ENCODE results near the gene HMGXB3. TPM values are rescaled to one million over a fixed set of nuclear protein-coding genes. Genes with fewer than 3 reads are reported as not detected.

Gene HMGXB3
- total RNA-seq, 3 donors from 2014 or later (not counting 1 experiment from before 2014, with no cell fraction given) = 39.0 to 46.5 (median 45.8) TPM

DNA sequence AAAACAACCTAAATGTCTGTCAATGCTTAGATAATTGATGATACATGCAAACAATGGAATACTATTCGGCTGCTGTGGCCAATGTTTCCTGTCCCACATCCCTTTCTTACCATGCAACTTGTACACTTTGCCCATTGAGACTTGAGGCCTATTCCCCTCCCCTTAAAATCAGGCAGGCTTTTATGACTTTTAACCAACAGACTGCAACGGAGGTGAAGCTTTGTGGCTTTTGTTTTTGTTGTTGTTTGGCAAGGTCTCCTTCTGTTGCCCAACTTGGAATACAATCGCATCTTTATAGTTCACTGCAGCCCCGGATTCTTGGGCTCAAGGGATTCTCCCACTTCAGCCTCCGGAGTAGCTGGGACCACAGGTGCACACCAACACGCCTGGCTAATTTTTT is 45.7 kb upstream of the HMGXB3 start:
- H3K27me3 Mint-ChIP-seq (ENCODE audit: low read depth in 2 of 2) = peaks cover 5 to 9% of the 10 kb centered on the region in 2 donors
- no peak for DNase-seq
- no peaks in the 10 kb centered on the region for H3K36me3 Mint-ChIP-seq
- no peak for TF ChIP-seq CTCF (IDR thresholded peaks at IDR 0.05)
- Histone ChIP-seq H3K36me3 (ENCODE audit: control insufficient read depth, insufficient read depth, low read length) (no peaks in the 10 kb centered on the region), H3K4me3 (ENCODE audit: low read length) (no peak overlapping the region), H3K4me1 (ENCODE audit: control insufficient read depth, insufficient read depth, low read length) (peaks cover 4% of the 10 kb centered on the region), H3K27me3 (ENCODE audit: control insufficient read depth, insufficient read depth, low read length) (no peaks in the 10 kb centered on the region), H3K27ac (ENCODE audit: low read length) (no peak overlapping the region), H3K9me3 (ENCODE audit: control insufficient read depth, insufficient read depth, low read length) (no peaks in the 10 kb centered on the region)
- H3K4me3 Mint-ChIP-seq = no peak overlapping the region
- WGBS (ENCODE audit: insufficient coverage) = 81% methylated on average over 6 of the region's 6 CpGs
- ATAC-seq = no peak
- H3K4me1 Mint-ChIP-seq = peaks cover 7 to 10% of the 10 kb centered on the region in 2 donors
- intact Hi-C loops (cut with micrococcal nuclease) = no loop called here
- no peak overlapping the region for H3K27ac Mint-ChIP-seq
- no peaks in the 10 kb centered on the region for H3K9me3 Mint-ChIP-seq

DNA sequence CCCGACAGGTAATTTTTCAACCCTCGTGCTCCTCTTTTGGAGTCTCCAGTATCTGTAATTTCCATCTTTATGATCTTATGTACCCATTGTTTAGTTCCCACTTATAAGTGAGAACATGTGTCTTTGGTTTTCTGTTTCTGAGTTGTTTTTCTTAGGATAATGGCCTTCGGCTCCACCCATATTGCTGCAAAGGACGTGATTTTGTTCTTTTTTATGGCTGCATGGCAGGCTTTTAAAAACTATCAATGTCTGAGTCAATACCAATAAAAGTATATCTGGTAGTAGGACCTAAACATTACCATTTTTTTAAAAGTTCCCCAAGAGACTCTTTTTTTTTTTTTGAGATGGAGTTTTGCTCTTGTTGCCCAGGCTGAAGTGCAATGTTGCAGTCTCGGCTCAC is 43.9 kb upstream of the HMGXB3 start:
- H3K27me3 Mint-ChIP-seq (ENCODE audit: low read depth in 2 of 2) = peaks cover 0 to 3% of the 10 kb centered on the region in 2 donors
- no peak overlapping the region for H3K4me3 Mint-ChIP-seq
- Histone ChIP-seq H3K27me3 (ENCODE audit: control insufficient read depth, insufficient read depth, low read length) (no peaks in the 10 kb centered on the region), H3K4me3 (ENCODE audit: low read length) (no peak overlapping the region), H3K9me3 (ENCODE audit: control insufficient read depth, insufficient read depth, low read length) (no peaks in the 10 kb centered on the region), H3K4me1 (ENCODE audit: control insufficient read depth, insufficient read depth, low read length) (peaks cover 17% of the 10 kb centered on the region), H3K27ac (ENCODE audit: low read length) (no peak overlapping the region), H3K36me3 (ENCODE audit: control insufficient read depth, insufficient read depth, low read length) (no peaks in the 10 kb centered on the region)
- peaks cover 22 to 25% of the 10 kb centered on the region in 2 donors for H3K4me1 Mint-ChIP-seq
- DNase-seq (no peak), ATAC-seq (no peak)
- TF ChIP-seq CTCF (IDR thresholded peaks at IDR 0.05) = no peak
- intact Hi-C loops (cut with micrococcal nuclease) = no loop called here
- no peaks in the 10 kb centered on the region for H3K36me3 Mint-ChIP-seq
- no peaks in the 10 kb centered on the region for H3K9me3 Mint-ChIP-seq
- no peak overlapping the region for H3K27ac Mint-ChIP-seq
- WGBS (ENCODE audit: insufficient coverage) = 72% methylated on average over 5 of the region's 5 CpGs

GRCh38 chr5:149957855-149958254 is 42.7 kb upstream of the HMGXB3 start:
- H3K27me3 Mint-ChIP-seq (ENCODE audit: low read depth in 2 of 2) = peaks cover 0 to 3% of the 10 kb centered on the region in 2 donors
- DNase-seq (no peak), ATAC-seq (no peak)
- H3K4me1 Mint-ChIP-seq = peaks cover 29 to 34% of the 10 kb centered on the region in 2 donors
- WGBS (ENCODE audit: insufficient coverage) = 97% methylated on average over 3 of the region's 4 CpGs
- no peaks in the 10 kb centered on the region for H3K36me3 ChIP-seq (ENCODE audit: control insufficient read depth, insufficient read depth, low read length)
- no peaks in the 10 kb centered on the region for H3K9me3 ChIP-seq (ENCODE audit: control insufficient read depth, insufficient read depth, low read length)
- no peak overlapping the region for H3K4me3 Mint-ChIP-seq
- no peak overlapping the region for H3K27ac ChIP-seq (ENCODE audit: low read length)
- peaks cover 17% of the 10 kb centered on the region for H3K4me1 ChIP-seq (ENCODE audit: control insufficient read depth, insufficient read depth, low read length)
- no peak overlapping the region for H3K27ac Mint-ChIP-seq
- H3K9me3 Mint-ChIP-seq = no peaks in the 10 kb centered on the region
- intact Hi-C loops (cut with micrococcal nuclease) = no loop called here
- TF ChIP-seq CTCF (IDR thresholded peaks at IDR 0.05) = no peak
- no peaks in the 10 kb centered on the region for H3K27me3 ChIP-seq (ENCODE audit: control insufficient read depth, insufficient read depth, low read length)
- H3K4me3 ChIP-seq (ENCODE audit: low read length) = no peak overlapping the region
- no peaks in the 10 kb centered on the region for H3K36me3 Mint-ChIP-seq

Data from natural killer cell (primary cell).